ENCODE results near the gene MTARC2. TPM values are rescaled to one million over a fixed set of nuclear protein-coding genes. Genes with fewer than 3 reads are reported as not detected.

MTARC2 gene
- total RNA-seq, 2 donors from 2014 or later: 12.3 to 14.5 TPM

GRCh38 chr1:220833436-220833835, 85.3 kb downstream of the MTARC2 start:
- peaks cover 7% of the 10 kb centered on the region for H3K36me3 Mint-ChIP-seq (ENCODE audit: low read depth)
- TF ChIP-seq CTCF (conservative IDR thresholded peaks at IDR 0.05): no peak
- no peaks in the 10 kb centered on the region for H3K27me3 Mint-ChIP-seq (ENCODE audit: insufficient read depth)
- 94% methylated on average over 2 of the region's 2 CpGs; no CpG with 5 or more reads in 1 of the 2 experiments for WGBS, 2 experiments (ENCODE audit: insufficient coverage in 1 of 2, insufficient read length in 1 of 2)
- DNase-seq: no peak
- Histone ChIP-seq H3K27me3 (ENCODE audit: control insufficient read depth, insufficient read depth, low read length, poor library complexity, severe bottlenecking) (no peaks in the 10 kb centered on the region), H3K27ac (ENCODE audit: low read depth, low read length) (no peak overlapping the region), H3K9ac (ENCODE audit: extremely low read depth, low read length, poor library complexity, severe bottlenecking) (no peak overlapping the region), H3K9me3 (ENCODE audit: control insufficient read depth, low read length) (no peaks in the 10 kb centered on the region), H3K36me3 (ENCODE audit: control insufficient read depth, insufficient read depth, low read length) (no peaks in the 10 kb centered on the region), H3K4me1 (ENCODE audit: control insufficient read depth, insufficient read depth, low read length) (no peaks in the 10 kb centered on the region), H3K4me3 (ENCODE audit: low read length) (no peak overlapping the region)
- no peak overlapping the region for H3K4me3 Mint-ChIP-seq
- H3K9me3 Mint-ChIP-seq: no peaks in the 10 kb centered on the region
- H3K4me1 Mint-ChIP-seq: no peaks in the 10 kb centered on the region
- H3K27ac Mint-ChIP-seq: no peak overlapping the region

Other genes starting within 250 kb of the MTARC2 start
- gene MARK1, start 220.2 kb upstream of the MTARC2 start, total RNA-seq: 10 to 100 TPM in 1 of 2 donors, 1 to 10 TPM in 1; 8.8 to 12.6 TPM
- gene C1orf115, start 58.0 kb upstream of the MTARC2 start, total RNA-seq: 10 to 100 TPM in 1 of 2 donors, 1 to 10 TPM in 1; 7.5 to 11.5 TPM
- 10 to 100 TPM; 53.1 to 75.4 TPM for gene MTARC1, start 38.6 kb downstream of the MTARC2 start, total RNA-seq
- 1 to 10 TPM; 2.9 to 5.0 TPM for gene HLX, start 131.1 kb downstream of the MTARC2 start, total RNA-seq